Measurements from ENCODE around the gene TARDBP. TPM values are rescaled to one million over a fixed set of nuclear protein-coding genes. Genes with fewer than 3 reads are reported as not detected.
"Not testable (repeated sequence)": the region's sequence is repeated elsewhere in the genome, so short reads cannot be mapped to it uniquely, and the experiment has no call there.

TARDBP gene
- total and polyA plus RNA-seq, 5 donors from 2014 or later, result 65.1 to 132 (median 79.3) TPM

DNA sequence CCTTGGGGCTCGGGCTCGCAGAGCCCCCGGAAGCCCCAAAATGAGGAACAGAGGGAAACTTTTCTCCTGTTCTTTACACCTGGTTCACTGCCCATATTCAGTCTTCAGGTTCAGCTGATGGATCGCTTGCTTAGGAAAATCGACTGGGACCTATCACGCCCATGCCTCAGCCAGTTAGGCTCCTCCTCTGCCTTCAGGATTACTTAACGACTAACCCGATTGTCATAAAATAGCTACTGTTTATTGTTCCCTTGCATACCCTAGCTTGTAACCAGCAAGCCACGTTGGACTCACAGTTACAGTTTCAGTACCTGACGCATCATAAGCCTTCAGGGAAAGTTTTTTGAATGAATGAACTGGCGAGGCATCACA, 692 bp downstream of the TARDBP start:
- Mint-ChIP-seq H3K27ac (peak overlapping the region in 2 of 3 donors; percentile 86 to 97), H3K36me3 (peaks cover 24% of the 10 kb centered on the region)
- ATAC-seq (ENCODE audit: low read depth in 2 of 2), result no peak

DNA sequence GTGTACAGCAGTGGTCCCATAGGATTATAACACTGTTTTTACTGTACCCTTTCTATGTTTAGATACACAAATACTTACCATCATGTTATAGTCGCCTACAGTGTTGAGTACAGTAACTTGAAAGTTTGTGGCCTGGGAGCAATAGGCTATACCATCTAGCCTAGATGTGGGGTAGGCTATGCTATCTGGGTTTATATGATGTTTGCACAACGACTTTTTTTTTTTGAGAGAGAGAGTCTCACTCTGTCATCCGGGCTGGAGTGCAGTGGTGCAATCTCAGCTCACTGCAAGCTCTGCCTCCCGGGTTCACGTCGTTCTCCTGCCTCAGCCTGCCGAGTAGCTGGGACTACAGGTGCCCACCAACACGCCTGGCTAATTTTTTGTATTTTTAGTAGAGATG, 6.9 kb downstream of the TARDBP start:
- not testable (repeated sequence) for ATAC-seq (ENCODE audit: low read depth in 2 of 2); H3K27ac Mint-ChIP-seq; H3K9me3 Mint-ChIP-seq; H3K27me3 ChIP-seq (ENCODE audit: control insufficient read depth, insufficient read depth, low read length); H3K9me3 ChIP-seq (ENCODE audit: control insufficient read depth in 2 of 2, low read length in 2 of 2); DNase-seq; H3K27ac ChIP-seq (ENCODE audit: insufficient read depth, low read length, poor library complexity, severe bottlenecking); H3K4me3 ChIP-seq (ENCODE audit: low read depth, low read length); H3K27me3 Mint-ChIP-seq; H3K4me3 Mint-ChIP-seq
- H3K4me1 Mint-ChIP-seq, result peaks cover 14 to 54% (median 33%) of the 10 kb centered on the region in 4 donors
- Histone ChIP-seq H3K36me3 (ENCODE audit: control insufficient read depth, insufficient read depth, low read length) (peaks cover 89% of the 10 kb centered on the region), H3K4me1 (ENCODE audit: control insufficient read depth, insufficient read depth, low read length, poor library complexity, severe bottlenecking) (peaks cover 27% of the 10 kb centered on the region)
- peaks cover 43% of the 10 kb centered on the region for H3K36me3 Mint-ChIP-seq

More for the DNA sequence above, 692 bp downstream of the TARDBP start:
- Mint-ChIP-seq H3K4me3 (peak overlapping the region; percentile 92 to 97 (median 94)), H3K27me3 (no peaks in the 10 kb centered on the region), H3K4me1 (peaks cover under 1 to 45% (median 21%) of the 10 kb centered on the region in 4 donors), H3K9me3 (no peaks in the 10 kb centered on the region)
- H3K9me3 ChIP-seq (ENCODE audit: control insufficient read depth in 2 of 2, low read length in 2 of 2), result no peaks in the 10 kb centered on the region
- peak overlapping the region; percentile 91 for H3K27ac ChIP-seq (ENCODE audit: insufficient read depth, low read length, poor library complexity, severe bottlenecking)
- peak overlapping the region; percentile 91 for H3K4me3 ChIP-seq (ENCODE audit: low read depth, low read length)
- H3K4me1 ChIP-seq (ENCODE audit: control insufficient read depth, insufficient read depth, low read length, poor library complexity, severe bottlenecking), result peaks cover 46% of the 10 kb centered on the region
- no peaks in the 10 kb centered on the region for H3K27me3 ChIP-seq (ENCODE audit: control insufficient read depth, insufficient read depth, low read length)
- H3K36me3 ChIP-seq (ENCODE audit: control insufficient read depth, insufficient read depth, low read length), result peaks cover 41% of the 10 kb centered on the region
- DNase-seq, result no peak

DNA sequence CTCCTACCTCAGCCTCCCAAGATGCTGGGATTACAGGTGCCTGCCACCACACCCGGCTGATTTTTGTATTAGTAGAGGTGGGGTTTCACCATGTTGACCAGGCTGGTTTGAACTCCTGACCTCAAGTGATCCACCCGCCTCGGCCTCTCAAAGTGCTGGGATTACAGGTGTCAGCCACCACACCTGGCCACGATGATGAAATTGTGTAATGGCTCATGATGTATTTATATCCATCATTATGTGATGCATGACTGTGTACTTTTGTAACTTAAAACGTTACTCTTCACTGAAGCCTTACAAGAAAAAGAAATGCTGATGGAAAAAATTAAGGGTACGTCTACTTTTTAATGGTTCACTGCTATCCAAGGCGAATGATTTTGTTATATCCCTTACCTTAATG, 7.5 kb downstream of the TARDBP start:
- ATAC-seq (ENCODE audit: low read depth in 2 of 2) (no peak), DNase-seq (no peak)
- no peaks in the 10 kb centered on the region for H3K27me3 Mint-ChIP-seq
- H3K4me1 Mint-ChIP-seq, result peaks cover 14 to 54% (median 32%) of the 10 kb centered on the region in 4 donors
- no peaks in the 10 kb centered on the region for H3K9me3 Mint-ChIP-seq
- H3K36me3 Mint-ChIP-seq, result peaks cover 44% of the 10 kb centered on the region
- Histone ChIP-seq H3K9me3 (ENCODE audit: control insufficient read depth in 2 of 2, low read length in 2 of 2) (no peaks in the 10 kb centered on the region), H3K27ac (ENCODE audit: insufficient read depth, low read length, poor library complexity, severe bottlenecking) (no peak overlapping the region), H3K4me3 (ENCODE audit: low read depth, low read length) (no peak overlapping the region), H3K27me3 (ENCODE audit: control insufficient read depth, insufficient read depth, low read length) (no peaks in the 10 kb centered on the region), H3K4me1 (ENCODE audit: control insufficient read depth, insufficient read depth, low read length, poor library complexity, severe bottlenecking) (peaks cover 21% of the 10 kb centered on the region), H3K36me3 (ENCODE audit: control insufficient read depth, insufficient read depth, low read length) (peaks cover 89% of the 10 kb centered on the region)
- H3K27ac Mint-ChIP-seq, result no peak overlapping the region
- H3K4me3 Mint-ChIP-seq, result no peak overlapping the region

DNA sequence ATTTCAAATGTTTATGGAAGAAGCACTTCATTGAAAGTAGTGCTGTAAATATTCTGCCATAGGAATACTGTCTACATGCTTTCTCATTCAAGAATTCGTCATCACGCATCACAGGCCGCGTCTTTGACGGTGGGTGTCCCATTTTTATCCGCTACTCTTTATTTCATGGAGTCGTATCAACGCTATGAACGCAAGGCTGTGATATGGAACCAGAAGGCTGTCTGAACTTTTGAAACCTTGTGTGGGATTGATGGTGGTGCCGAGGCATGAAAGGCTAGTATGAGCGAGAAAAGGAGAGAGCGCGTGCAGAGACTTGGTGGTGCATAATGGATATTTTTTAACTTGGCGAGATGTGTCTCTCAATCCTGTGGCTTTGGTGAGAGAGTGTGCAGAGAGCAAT, 10.7 kb downstream of the TARDBP start:
- peak overlapping the region in 2 of 4 donors; percentile 3 to 15 for H3K4me3 Mint-ChIP-seq
- no peaks in the 10 kb centered on the region for H3K27me3 Mint-ChIP-seq
- Histone ChIP-seq H3K4me1 (ENCODE audit: control insufficient read depth, insufficient read depth, low read length, poor library complexity, severe bottlenecking) (no peaks in the 10 kb centered on the region), H3K36me3 (ENCODE audit: control insufficient read depth, insufficient read depth, low read length) (peaks cover 84% of the 10 kb centered on the region), H3K4me3 (ENCODE audit: low read depth, low read length) (no peak overlapping the region), H3K9me3 (ENCODE audit: control insufficient read depth in 2 of 2, low read length in 2 of 2) (no peaks in the 10 kb centered on the region), H3K27me3 (ENCODE audit: control insufficient read depth, insufficient read depth, low read length) (no peaks in the 10 kb centered on the region), H3K27ac (ENCODE audit: insufficient read depth, low read length, poor library complexity, severe bottlenecking) (no peak overlapping the region)
- peaks cover 43% of the 10 kb centered on the region for H3K36me3 Mint-ChIP-seq
- no peak for ATAC-seq (ENCODE audit: low read depth in 2 of 2)
- H3K4me1 Mint-ChIP-seq, result peaks cover 14 to 42% (median 24%) of the 10 kb centered on the region in 4 donors
- no peaks in the 10 kb centered on the region for H3K9me3 Mint-ChIP-seq
- peak overlapping the region in 1 of 3 donors; percentile 3 for H3K27ac Mint-ChIP-seq
- DNase-seq, result no peak

DNA sequence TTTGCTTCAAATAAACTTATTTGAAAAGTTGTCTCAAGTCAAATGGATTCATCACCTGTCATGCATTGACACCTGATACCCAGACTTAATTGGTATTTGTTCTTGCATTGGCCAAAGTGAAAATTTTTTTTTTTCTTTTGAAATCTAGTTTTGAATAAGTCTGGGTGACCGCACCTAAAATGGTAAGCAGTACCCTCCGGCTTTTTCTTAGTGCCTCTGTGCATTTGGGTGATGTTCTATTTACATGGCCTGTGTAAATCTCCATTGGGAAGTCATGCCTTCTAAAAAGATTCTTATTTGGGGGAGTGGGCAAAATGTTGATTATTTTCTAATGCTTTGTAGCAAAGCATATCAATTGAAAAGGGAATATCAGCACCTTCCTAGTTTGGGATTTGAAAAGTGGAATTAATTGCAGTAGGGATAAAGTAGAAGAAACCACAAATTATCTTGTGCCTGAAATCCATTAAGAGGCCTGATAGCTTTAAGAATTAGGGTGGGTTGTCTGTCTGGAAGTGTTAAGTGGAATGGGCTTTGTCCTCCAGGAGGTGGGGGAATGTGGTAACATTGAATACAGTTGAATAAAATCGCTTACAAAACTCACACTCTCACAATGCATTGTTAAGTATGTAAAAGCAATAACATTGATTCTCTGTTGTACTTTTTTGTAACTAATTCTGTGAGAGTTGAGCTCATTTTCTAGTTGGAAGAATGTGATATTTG, 11.9 kb downstream of the TARDBP start:
- no peak overlapping the region for H3K4me3 ChIP-seq (ENCODE audit: low read depth, low read length)
- no peak overlapping the region for H3K27ac ChIP-seq (ENCODE audit: insufficient read depth, low read length, poor library complexity, severe bottlenecking)
- Mint-ChIP-seq H3K4me3 (peak overlapping the region in 1 of 4 donors; percentile 29), H3K27me3 (no peaks in the 10 kb centered on the region), H3K4me1 (peaks cover 6 to 34% (median 16%) of the 10 kb centered on the region in 4 donors), H3K9me3 (no peaks in the 10 kb centered on the region), H3K36me3 (peaks cover 37% of the 10 kb centered on the region), H3K27ac (no peak overlapping the region)
- DNase-seq (no peak), ATAC-seq (ENCODE audit: low read depth in 2 of 2) (no peak)
- H3K4me1 ChIP-seq (ENCODE audit: control insufficient read depth, insufficient read depth, low read length, poor library complexity, severe bottlenecking), result no peaks in the 10 kb centered on the region
- H3K9me3 ChIP-seq (ENCODE audit: control insufficient read depth in 2 of 2, low read length in 2 of 2), result no peaks in the 10 kb centered on the region
- H3K36me3 ChIP-seq (ENCODE audit: control insufficient read depth, insufficient read depth, low read length), result peaks cover 73% of the 10 kb centered on the region
- H3K27me3 ChIP-seq (ENCODE audit: control insufficient read depth, insufficient read depth, low read length), result no peaks in the 10 kb centered on the region

DNA sequence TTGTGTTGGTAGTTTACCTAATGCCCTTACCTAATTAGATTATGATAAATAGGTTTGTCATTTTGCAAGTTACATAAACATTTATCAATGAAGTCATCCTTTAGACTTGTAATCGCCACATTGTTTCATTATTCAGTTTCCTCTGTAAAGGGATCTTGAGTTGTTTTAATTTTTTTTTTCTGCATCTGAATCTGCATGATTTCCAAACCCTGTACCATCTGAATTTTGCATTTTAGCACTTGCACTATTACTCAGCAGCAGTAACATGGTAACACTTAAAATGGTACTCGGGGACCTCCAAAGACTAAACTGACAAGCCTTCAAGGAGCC, 12.4 kb downstream of the TARDBP start:
- Mint-ChIP-seq H3K4me3 (peak overlapping the region in 1 of 4 donors; percentile 29), H3K36me3 (peaks cover 37% of the 10 kb centered on the region), H3K27ac (peak overlapping the region in 1 of 3 donors; percentile 52), H3K9me3 (no peaks in the 10 kb centered on the region), H3K27me3 (no peaks in the 10 kb centered on the region), H3K4me1 (peaks cover 6 to 34% (median 16%) of the 10 kb centered on the region in 4 donors)
- ATAC-seq (ENCODE audit: low read depth in 2 of 2) (no peak), DNase-seq (no peak)
- Histone ChIP-seq H3K27me3 (ENCODE audit: control insufficient read depth, insufficient read depth, low read length) (no peaks in the 10 kb centered on the region), H3K9me3 (ENCODE audit: control insufficient read depth in 2 of 2, low read length in 2 of 2) (no peaks in the 10 kb centered on the region), H3K36me3 (ENCODE audit: control insufficient read depth, insufficient read depth, low read length) (peaks cover 73% of the 10 kb centered on the region), H3K4me1 (ENCODE audit: control insufficient read depth, insufficient read depth, low read length, poor library complexity, severe bottlenecking) (no peaks in the 10 kb centered on the region), H3K4me3 (ENCODE audit: low read depth, low read length) (no peak overlapping the region), H3K27ac (ENCODE audit: insufficient read depth, low read length, poor library complexity, severe bottlenecking) (no peak overlapping the region)

DNA sequence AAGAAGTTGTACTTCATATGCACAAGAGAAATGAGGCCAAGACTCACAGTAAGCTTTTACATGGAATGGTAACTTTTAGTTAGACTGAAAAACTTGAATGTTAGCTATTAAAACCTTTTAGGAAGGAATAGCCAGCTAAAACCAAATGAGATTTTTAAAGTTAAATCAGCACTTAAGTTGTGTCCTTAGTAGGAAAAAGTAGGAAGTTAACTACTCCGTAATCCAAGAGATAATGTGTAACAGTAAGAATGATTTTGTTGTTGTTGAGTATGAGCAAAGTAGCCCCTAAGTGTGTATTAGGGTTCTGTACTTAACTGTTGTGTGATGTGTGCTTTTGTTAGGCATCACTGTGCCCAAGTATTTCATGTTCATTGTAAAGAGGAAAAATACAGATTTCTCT, 13.2 kb downstream of the TARDBP start:
- peaks cover 6 to 34% (median 16%) of the 10 kb centered on the region in 4 donors for H3K4me1 Mint-ChIP-seq

DNA sequence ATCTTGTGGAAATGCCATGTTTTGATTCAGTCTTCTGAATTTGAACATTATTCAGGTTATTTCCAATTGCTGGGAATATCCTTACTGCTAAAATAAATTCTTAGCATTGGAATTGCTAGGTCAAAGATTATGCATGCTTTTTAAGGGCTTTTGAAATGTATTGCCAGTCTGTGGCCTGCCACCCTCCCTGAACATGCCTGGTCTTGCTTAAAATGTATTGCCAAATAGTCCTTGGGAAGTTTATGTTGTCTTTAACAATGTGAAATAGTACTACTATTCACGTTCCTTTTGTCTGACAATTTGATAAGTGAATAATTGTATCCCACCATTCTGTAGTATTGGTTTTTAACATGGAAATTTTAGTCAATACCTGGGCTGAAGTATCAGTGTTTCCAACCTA, 13.6 kb downstream of the TARDBP start:
- no peaks in the 10 kb centered on the region for H3K27me3 Mint-ChIP-seq
- Histone ChIP-seq H3K9me3 (ENCODE audit: control insufficient read depth in 2 of 2, low read length in 2 of 2) (no peaks in the 10 kb centered on the region), H3K36me3 (ENCODE audit: control insufficient read depth, insufficient read depth, low read length) (peaks cover 64% of the 10 kb centered on the region), H3K27me3 (ENCODE audit: control insufficient read depth, insufficient read depth, low read length) (no peaks in the 10 kb centered on the region), H3K4me3 (ENCODE audit: low read depth, low read length) (no peak overlapping the region), H3K27ac (ENCODE audit: insufficient read depth, low read length, poor library complexity, severe bottlenecking) (no peak overlapping the region), H3K4me1 (ENCODE audit: control insufficient read depth, insufficient read depth, low read length, poor library complexity, severe bottlenecking) (no peaks in the 10 kb centered on the region)
- peaks cover 6 to 34% (median 16%) of the 10 kb centered on the region in 4 donors for H3K4me1 Mint-ChIP-seq
- H3K27ac Mint-ChIP-seq, result peak overlapping the region in 1 of 3 donors; percentile 13
- no peak overlapping the region for H3K4me3 Mint-ChIP-seq
- DNase-seq (no peak), ATAC-seq (ENCODE audit: low read depth in 2 of 2) (no peak)
- H3K36me3 Mint-ChIP-seq, result peaks cover 37% of the 10 kb centered on the region
- H3K9me3 Mint-ChIP-seq, result no peaks in the 10 kb centered on the region

More for the DNA sequence above, 13.2 kb downstream of the TARDBP start:
- H3K27me3 Mint-ChIP-seq, result no peaks in the 10 kb centered on the region
- H3K9me3 ChIP-seq (ENCODE audit: control insufficient read depth in 2 of 2, low read length in 2 of 2), result no peaks in the 10 kb centered on the region
- H3K4me3 Mint-ChIP-seq, result no peak overlapping the region
- no peak for DNase-seq
- no peak for ATAC-seq (ENCODE audit: low read depth in 2 of 2)
- H3K36me3 ChIP-seq (ENCODE audit: control insufficient read depth, insufficient read depth, low read length), result peaks cover 68% of the 10 kb centered on the region
- H3K36me3 Mint-ChIP-seq, result peaks cover 37% of the 10 kb centered on the region
- no peaks in the 10 kb centered on the region for H3K9me3 Mint-ChIP-seq
- no peak overlapping the region for H3K27ac Mint-ChIP-seq
- no peak overlapping the region for H3K4me3 ChIP-seq (ENCODE audit: low read depth, low read length)
- H3K4me1 ChIP-seq (ENCODE audit: control insufficient read depth, insufficient read depth, low read length, poor library complexity, severe bottlenecking), result no peaks in the 10 kb centered on the region
- H3K27me3 ChIP-seq (ENCODE audit: control insufficient read depth, insufficient read depth, low read length), result no peaks in the 10 kb centered on the region
- no peak overlapping the region for H3K27ac ChIP-seq (ENCODE audit: insufficient read depth, low read length, poor library complexity, severe bottlenecking)
